Renal cortical epithelial cell (primary cell): ENCODE data around the gene CACNB2. TPM values are rescaled to one million over a fixed set of nuclear protein-coding genes. Genes with fewer than 3 reads are reported as not detected.

Source experiments
- DNase-seq: peaks from one replicate; pipeline ENCODE4 v3.0.0-alpha.2; 2011; ENCODE audit warnings: low read depth
- total RNA-seq: library from RNA; depleted of rRNA; stranded (reverse); fragments of >200 nt; gene quantifications from 2 replicates; pipeline ENCODE4 v1.2.3, GENCODE V29; 2014

Gene CACNB2
- total RNA-seq, 1 donor from 2014 or later: not detected

GRCh38 chr10:18455086-18455884 is 315.1 kb downstream of the CACNB2 start:
- no peak for DNase-seq

GRCh38 chr10:18456984-18457383 is 316.8 kb downstream of the CACNB2 start:
- peak; percentile 7 for DNase-seq

GRCh38 chr10:18460032-18460431 is 319.8 kb downstream of the CACNB2 start:
- DNase-seq: no peak

- DNase-seq: no peak
These were observed 323.5 kb downstream of the CACNB2 start for GRCh38 chr10:18463673-18464211.

- DNase-seq: no peak
These were observed 328.9 kb downstream of the CACNB2 start for GRCh38 chr10:18469125-18469524.

- DNase-seq: no peak
These were observed 332.8 kb downstream of the CACNB2 start for GRCh38 chr10:18472977-18473376.

GRCh38 chr10:18473424-18474117 is 333.3 kb downstream of the CACNB2 start:
- peak; percentile 3 for DNase-seq

GRCh38 chr10:18474118-18474455 is 333.9 kb downstream of the CACNB2 start:
- no peak for DNase-seq

GRCh38 chr10:18476076-18476647 is 335.9 kb downstream of the CACNB2 start:
- no peak for DNase-seq

- DNase-seq: no peak
These were observed 338.1 kb downstream of the CACNB2 start for GRCh38 chr10:18478354-18478753.

GRCh38 chr10:18479502-18479901 is 339.3 kb downstream of the CACNB2 start:
- no peak for DNase-seq

- DNase-seq: no peak
These were observed 343.4 kb downstream of the CACNB2 start for GRCh38 chr10:18483516-18484186.

- DNase-seq: no peak
These were observed 346.2 kb downstream of the CACNB2 start for GRCh38 chr10:18486438-18486837.

GRCh38 chr10:18490755-18491154 is 350.5 kb downstream of the CACNB2 start:
- DNase-seq: no peak

GRCh38 chr10:18497806-18498369 is 357.7 kb downstream of the CACNB2 start:
- peak; percentile 24 for DNase-seq

- no peak for DNase-seq
These were observed 358.8 kb downstream of the CACNB2 start for GRCh38 chr10:18498998-18499397.

GRCh38 chr10:18500576-18500975 is 360.4 kb downstream of the CACNB2 start:
- DNase-seq: no peak

GRCh38 chr10:18501198-18501597 is 361.0 kb downstream of the CACNB2 start:
- peak; percentile 45 for DNase-seq

- no peak for DNase-seq
These were observed 361.4 kb downstream of the CACNB2 start for GRCh38 chr10:18501629-18502028.

GRCh38 chr10:18504161-18504560 is 363.9 kb downstream of the CACNB2 start:
- no peak for DNase-seq

- DNase-seq: no peak
These were observed 365.4 kb downstream of the CACNB2 start for GRCh38 chr10:18505456-18506118.
